ENCODE measurements around the gene CAMKMT.

GRCh38 chr2:44377486-44377885 lies 15.7 kb downstream of the CAMKMT start:
- TF ChIP-seq CTCF (conservative IDR thresholded peaks at IDR 0.05 in 1 of 2, IDR thresholded peaks at IDR 0.05 in 1 of 2; ENCODE audit: extremely low read depth in 1 of 2, insufficient read depth in 1 of 2, low read depth in 1 of 2, low read length in 2 of 2): no peak
- no peak for TF ChIP-seq EZH2 (IDR thresholded peaks at IDR 0.05; ENCODE audit: borderline replicate concordance, low read length)

All from mammary epithelial cell (primary cell).